ENCODE measurements around the gene MYO16.
"Not testable (repeated sequence)": the region's sequence is repeated elsewhere in the genome, so short reads cannot be mapped to it uniquely, and the experiment has no call there.

The MYO16 gene

DNA sequence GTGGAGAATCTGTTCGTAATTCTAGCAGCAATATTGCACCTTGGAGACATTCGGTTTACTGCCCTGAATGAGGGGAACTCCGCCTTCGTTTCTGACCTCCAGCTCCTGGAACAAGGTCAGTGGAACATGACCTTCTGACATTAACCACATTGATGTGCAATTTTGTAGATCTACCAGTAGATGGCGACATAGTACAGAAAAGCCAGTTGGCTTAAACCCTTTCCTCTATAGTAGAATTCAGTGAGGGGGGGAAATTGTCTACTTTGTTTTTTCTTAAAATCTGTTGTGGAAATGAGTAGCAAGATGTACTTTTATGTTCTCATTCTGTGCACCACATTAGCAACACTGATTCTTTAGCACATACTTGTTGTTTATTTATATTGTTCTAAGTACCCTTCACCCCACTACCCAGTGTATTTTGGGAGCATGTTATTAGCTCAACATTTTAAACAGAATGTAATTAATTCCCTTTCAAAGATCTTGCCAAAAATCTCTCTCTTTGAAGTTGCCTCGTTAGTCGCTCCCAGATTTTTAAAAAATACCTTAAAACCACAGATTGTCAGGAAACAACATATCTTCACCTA, 332.2 kb downstream of the MYO16 start:
- in situ Hi-C loops (cut with HindIII; ENCODE audit: low sequenced_read_pairs) = no loop called here

DNA sequence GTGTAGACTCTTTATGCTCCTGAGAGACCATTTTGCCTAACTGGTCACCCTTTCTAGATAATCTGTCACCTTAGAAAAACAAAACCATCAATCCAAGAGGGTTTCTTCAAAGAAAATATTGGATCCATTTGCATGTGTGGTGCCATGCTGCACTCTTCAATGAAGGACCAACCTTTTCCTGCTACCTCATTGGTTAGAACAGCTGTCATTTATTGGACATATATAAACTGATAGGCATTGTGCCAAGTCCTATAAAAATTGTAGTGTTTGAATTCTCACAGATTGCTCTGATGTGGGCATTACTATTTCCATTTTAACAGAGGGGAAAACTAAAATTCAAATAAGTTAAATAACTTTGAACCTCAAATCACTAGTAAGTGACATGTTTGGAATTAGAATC, 333.2 kb downstream of the MYO16 start:
- in situ Hi-C loops (cut with HindIII; ENCODE audit: low sequenced_read_pairs) = no loop called here

DNA sequence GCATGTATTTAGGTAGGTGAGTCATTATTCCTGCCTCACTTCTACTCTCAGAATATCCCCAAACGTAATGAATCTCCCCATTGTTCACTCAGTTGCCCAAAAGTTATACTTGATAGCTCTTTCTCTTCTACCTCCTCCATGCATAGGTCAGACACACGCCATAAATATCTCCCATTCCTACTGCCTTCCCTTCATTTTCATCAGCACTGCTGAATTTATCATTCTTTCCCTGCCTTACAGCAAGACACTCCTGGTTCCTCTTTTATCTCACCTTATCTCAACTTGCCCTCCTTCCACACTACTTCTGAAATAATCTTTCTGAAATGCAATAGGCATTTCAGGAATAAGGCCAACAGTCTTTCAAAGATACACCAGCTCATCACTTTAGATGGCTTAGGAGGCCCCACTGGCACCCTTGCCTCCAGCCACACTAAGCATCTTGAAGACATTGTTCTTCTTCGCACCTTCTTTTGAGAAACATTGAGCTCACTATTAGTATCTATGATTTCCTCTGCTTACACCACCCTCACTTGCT, 333.9 kb downstream of the MYO16 start:
- in situ Hi-C loops (cut with HindIII; ENCODE audit: low sequenced_read_pairs) = no loop called here

DNA sequence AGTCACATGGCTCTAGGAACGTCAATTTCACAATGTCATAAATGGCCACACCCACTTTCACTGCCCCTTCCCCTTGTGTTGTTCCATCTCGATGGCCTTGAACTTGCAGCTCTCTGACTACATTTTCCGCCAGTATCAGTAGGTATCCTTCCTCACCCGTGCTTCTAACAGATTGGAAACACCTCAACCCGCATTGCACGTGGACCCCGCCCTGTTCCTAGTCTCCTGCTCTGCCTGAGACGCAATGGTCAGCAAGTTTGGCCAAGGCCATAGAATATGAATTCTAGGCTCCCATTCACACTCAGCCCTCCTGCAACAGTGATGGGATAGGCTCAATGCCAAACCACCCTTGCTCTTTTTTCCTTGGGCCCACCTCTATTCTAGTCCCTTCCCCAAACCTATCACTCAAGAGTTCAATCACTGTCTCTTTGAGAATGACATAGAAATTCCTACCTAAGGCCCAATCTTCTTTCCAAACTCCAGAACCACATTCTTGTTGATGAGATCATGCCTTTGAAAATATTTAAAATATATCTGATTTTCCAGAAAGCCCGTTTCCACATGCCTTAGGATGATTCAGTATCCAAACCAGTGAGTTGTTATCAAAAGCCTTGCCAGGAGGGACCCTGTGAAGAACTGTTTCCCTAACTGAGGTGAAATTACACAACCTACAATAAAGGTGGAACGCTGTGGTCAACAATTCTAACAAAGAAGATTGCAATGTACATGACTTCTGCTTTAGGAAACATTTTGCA, 334.6 kb downstream of the MYO16 start:
- in situ Hi-C loops (cut with HindIII; ENCODE audit: low sequenced_read_pairs) = no loop called here

DNA sequence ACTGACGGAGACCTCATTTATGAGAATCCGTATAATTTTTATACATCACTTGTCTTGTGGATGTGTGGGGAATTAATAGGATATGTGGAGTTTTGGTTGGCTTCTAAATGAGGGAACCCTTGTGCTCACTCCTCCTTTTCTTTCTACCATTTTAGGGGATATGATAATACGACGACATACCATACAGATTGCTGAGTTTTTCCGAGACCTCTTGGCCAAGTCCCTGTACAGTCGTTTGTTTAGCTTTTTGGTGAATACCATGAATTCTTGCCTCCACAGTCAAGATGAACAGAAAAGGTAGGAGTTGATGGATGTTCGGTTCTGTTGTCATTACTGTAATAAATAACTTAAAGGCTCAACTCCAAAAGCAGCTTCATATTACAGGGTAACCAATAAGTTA, 335.2 kb downstream of the MYO16 start:
- in situ Hi-C loops (cut with HindIII; ENCODE audit: low sequenced_read_pairs) = no loop called here

DNA sequence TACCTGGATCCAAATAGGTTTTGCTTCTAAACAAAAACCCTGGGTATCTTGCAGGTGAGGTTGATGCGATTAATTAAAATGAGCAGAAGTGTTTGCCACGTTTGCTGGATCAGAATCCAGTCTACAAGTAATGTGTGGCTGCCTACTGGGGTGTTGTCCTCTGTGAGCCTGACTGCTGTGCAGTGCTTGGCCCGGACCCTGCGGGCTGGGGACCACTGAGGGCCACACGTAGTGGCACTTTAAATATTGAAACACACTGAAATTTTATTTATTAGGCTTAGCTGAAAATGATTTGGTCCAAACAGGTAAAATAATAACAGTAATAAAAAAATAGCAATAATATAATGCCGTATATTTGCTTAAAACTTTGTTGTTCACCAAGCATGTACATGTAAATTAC, 338.0 kb downstream of the MYO16 start:
- in situ Hi-C loops (cut with HindIII; ENCODE audit: low sequenced_read_pairs) = no loop called here

DNA sequence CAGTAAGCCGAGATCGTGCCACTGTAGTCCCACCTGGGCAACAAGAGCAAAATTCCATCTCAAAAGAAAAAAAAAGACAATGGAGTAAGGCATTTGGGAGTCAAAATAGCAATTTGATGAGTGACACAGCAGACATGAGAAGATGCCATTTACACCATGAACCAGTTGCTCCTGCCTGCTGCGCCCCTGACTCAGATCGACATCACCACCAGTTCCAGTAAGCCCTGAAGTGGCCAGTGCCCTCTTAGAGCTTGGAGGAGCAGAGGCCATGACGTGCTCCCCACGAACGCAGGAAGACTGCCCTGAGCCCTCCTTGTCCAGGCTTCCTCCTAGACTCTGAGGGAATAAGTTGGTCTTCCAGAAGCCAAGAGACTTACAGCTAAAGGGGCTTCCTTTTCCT, 339.2 kb downstream of the MYO16 start:
- in situ Hi-C loops (cut with HindIII; ENCODE audit: low sequenced_read_pairs) = no loop called here

DNA sequence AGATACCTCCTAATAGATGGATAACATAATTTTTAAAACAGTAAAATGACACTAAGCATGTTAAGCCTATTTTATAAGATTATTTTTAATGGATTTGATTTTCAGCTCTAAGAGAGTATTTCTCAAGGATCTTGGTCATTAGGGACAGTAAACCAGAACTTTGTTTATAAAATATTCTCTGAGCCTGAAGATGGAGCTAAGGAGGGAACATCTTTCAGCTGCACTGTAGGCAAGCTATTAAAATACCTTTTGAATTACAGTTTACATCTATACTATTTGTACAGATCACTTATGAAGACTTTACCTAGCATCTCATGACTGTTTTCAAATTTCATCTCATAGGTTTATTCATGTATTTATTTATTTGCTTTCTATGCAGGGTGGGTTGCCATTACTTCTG, 345.3 kb downstream of the MYO16 start:
- in situ Hi-C loops (cut with HindIII; ENCODE audit: low sequenced_read_pairs) = no loop called here

DNA sequence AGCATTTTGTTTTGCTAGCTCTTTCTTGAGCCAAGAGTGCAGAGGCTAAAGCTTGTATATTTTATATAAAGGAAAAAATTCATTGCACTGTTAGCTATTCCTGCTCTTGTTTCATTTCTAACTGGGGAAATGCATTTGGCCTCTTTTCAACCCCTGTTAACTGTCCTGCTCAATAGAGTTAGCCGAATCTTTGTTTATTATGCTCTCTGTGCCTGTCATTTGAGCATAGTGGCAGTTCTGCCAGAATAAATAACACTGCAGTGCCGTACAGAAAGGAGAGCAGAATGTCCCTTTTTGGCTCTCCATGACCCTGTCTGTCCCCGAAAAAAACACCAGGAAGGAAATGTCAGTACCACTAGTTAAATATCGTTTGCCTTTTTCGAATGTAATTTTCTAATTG, 350.8 kb downstream of the MYO16 start:
- in situ Hi-C loops (cut with HindIII; ENCODE audit: low sequenced_read_pairs) = no loop called here

DNA sequence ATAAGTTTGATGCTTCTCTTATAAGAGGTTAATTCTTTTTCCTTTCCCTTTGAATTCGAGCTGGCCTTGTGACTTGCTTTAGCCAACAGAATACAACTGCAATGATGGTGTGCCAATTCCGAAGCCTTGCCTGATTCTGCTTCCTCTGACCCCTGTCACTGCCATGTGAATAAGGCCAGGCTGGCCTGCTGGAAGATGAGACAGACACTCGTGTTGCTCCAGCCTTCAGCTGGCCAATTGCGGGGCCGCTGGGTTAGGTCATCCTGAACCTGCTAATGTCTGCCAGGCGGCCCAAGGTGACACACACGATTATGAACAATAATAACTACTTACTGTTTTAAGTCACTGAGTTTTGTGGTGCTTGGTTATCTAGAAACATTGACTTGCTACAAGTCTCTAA, 352.0 kb downstream of the MYO16 start:
- in situ Hi-C loops (cut with HindIII; ENCODE audit: low sequenced_read_pairs) = no loop called here

DNA sequence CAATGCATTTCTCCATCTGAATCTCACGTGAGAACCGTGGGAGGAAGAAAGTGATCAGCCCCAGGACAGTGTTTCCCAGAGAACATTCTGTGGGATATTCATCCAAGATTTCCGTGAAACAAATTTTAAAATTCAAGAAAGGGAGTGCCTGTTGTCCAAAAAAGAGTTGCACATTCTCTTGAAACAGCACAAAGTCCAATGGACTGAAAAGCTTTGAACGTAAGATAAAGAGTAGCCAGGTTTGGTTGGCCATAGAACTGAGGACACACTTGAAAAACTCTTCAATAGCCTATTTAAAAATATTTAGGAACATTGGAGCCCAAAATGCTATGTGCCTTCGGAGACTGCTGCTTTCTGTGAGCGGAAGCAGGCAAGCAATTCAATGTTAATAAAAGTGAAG, 353.9 kb downstream of the MYO16 start:
- in situ Hi-C loops (cut with HindIII; ENCODE audit: low sequenced_read_pairs) = no loop called here

DNA sequence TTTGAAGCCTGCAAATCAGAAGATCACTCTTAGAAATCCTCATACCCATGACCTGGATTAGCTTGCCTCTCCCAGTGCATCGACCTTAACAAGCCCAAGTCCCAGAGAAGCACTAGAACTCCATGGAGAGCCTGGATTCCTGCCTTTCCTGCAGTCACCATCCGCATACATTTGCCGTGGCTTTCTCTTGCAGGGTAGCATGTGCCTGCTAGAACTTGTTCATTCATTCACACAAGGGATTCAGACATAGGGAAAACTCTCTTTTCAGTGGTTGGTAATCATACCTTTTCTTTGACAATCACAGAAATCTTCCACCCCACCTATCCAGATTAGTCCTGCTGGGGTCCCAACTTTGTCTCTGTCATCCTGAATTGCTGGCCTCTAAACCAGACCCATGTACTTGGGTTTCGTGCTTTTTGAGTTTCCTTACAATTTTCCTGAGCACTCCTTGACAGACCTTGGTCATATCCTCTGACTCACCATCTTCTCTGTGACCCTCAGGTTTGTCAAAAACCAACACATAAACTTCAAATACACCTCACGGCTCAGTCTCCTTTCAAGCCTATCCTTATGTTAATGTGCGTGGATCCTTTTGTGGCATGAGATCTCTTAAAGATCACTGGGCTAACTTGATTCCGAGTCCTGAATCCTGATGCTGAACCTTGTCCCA, 355.0 kb downstream of the MYO16 start:
- in situ Hi-C loops (cut with HindIII; ENCODE audit: low sequenced_read_pairs) = no loop called here

DNA sequence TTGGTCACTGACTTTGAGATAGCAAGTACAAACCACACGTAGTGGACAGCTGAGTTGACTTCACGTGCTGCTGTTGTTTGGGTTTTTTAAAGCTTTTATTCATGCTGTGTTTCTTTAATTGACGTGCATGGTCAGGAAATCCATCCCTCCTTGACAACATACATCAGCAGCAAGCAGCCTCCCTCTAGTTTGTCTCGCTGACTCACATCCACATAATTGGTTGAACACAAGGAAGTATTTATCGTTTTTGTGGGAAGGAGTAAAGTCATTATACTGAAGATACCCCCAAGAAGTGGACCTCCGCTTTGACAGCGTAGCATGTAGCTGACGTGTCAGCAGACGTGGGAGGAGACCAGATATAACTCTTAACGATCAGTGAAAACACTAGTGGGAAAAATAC, 355.8 kb downstream of the MYO16 start:
- in situ Hi-C loops (cut with HindIII; ENCODE audit: low sequenced_read_pairs) = no loop called here

DNA sequence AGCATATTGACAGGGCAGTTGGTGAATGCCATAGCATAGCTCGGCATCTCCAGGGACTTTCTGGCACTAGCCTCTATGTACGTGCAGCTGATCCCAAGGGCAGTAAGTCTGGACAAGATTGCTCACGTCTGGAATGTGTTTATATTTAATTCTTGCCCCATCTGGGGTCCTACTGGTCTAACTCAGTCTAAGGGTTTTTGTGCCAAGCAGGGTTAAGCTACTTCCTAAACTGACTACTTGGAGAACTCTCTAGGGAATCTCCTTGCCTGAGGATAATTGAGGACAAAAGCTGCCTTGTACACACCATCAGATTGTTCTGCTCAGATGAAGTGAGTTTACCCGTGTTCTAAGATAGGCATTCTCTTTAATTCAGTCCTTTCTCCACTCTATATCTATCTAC, 358.1 kb downstream of the MYO16 start:
- in situ Hi-C loops (cut with HindIII; ENCODE audit: low sequenced_read_pairs) = no loop called here

DNA sequence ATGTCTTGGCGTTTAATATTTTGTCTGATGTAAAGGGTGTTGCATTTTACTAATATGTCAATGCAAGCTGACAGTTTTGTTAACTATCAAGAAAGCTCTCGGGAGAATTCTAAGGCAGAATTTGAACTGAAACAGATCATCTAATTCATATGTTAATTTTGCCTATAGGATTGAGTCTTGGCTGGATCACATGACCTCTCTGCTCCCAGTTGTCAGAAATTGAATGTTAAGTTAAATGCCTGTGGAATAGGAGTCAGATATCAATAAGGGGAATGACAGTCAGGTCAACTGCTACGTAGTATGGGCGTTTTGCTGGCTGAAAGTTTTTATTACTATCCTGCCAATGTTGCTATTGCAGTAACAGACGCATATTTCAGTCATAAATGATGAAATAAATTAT, 358.5 kb downstream of the MYO16 start:
- in situ Hi-C loops (cut with HindIII; ENCODE audit: low sequenced_read_pairs) = no loop called here

DNA sequence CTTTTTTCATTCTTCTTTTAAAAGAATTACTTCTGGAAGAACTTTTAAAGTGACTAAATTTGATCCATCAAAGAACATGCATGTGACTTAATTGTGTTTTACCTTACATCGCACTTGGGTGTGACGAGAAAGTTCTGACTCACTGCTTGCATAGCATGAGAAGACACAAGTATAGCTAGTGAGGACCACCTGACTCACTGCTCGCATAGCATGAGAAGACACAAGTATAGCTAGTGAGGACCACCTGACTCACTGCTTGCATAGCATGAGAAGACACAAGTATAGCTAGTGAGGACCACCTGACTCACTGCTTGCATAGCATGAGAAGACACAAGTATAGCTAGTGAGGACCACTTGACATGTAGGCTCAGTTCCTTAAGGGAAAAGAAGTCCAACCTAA, 362.0 kb downstream of the MYO16 start:
- in situ Hi-C loops (cut with HindIII; ENCODE audit: low sequenced_read_pairs) = not testable (repeated sequence)

DNA sequence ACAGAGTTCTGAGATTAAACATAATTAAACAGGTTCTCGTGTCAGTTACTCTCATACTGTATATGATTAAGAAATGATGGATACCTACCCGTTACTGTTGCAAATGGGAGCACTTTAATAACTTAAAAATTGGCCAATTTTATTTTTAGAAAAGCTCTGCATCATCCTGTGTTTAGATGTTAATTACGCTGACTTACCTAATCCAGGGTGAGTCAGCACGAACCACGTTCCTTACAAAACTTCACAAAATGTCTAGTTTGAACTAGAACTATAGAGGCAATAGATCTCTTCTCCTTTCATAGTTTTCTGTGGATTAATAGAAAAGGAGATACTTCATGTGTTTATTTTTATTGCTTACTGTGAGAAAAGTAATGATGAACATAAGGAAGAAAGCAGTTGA, 363.9 kb downstream of the MYO16 start:
- in situ Hi-C loops (cut with HindIII; ENCODE audit: low sequenced_read_pairs) = no loop called here

DNA sequence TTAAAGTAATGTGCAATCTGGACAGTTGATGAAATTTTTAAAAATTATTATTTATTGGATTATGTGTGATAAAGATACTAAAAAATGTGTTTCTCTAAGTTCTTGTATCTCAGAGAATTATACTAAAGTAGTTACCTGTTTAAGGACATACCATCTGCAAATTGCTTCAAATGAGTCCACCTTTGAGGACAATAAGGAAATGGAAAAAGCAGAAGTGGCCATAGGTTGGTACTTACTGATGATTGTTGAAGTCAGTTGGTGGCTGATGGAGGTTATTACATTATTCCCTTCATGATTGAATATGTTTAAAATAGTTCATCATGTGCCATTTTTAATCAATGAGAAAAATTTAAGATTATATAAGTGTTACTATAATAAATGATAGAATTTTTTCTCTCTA, 367.0 kb downstream of the MYO16 start:
- in situ Hi-C loops (cut with HindIII; ENCODE audit: low sequenced_read_pairs) = no loop called here

DNA sequence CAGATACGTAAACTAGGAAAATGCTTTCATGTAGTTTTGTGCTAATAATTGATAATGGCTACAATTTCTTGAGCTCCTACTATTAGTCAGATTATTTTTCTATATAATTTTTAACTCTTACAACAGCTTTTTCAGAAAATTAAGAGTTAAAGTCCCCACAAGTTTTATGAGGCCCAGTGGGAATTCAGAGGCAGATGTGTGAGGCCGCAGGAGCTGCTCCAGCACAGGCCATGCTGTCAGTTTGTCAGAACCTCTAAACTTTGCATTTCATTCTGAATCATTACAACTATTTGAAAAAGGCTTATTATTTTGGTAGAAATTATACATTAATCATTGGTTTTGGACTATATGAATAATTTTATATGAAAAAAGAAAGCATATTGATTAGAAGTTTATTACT, 370.8 kb downstream of the MYO16 start:
- in situ Hi-C loops (cut with HindIII; ENCODE audit: low sequenced_read_pairs) = no loop called here

DNA sequence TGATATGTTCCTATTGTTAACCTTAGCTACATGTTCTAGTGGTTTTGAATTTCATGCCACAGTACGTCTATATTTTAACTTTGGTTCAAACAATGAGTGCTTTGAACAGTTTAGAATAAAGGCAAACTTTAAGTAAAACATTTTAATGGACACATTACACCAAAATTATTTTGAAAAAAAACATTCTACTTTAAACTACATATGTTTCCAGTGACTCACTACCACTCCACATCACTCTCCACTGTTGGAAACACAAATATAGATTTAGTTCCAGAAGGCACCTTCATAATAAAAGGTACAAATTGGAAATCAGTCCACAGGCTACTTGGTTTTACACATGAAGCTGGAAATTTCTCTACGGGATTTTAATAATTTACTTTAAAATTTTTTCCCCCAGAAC, 373.5 kb downstream of the MYO16 start:
- in situ Hi-C loops (cut with HindIII; ENCODE audit: low sequenced_read_pairs) = no loop called here

DNA sequence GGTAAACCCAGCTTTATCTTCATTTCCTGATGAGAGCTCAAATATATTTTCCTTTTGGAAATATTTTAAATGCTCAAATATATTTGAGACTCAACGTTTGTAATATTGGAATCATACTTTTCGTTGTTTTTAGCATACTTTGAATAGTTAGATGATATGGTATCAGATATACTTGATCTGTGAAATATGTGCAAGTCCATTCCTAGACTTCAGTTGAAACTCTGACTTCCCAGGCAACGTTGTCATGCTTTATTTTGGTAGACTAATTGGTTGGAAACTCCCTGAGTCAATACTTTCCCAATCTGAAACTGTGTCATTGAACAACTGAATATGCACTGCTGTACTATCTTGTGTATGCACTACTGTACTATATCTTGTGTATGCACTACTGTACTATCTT, 378.5 kb downstream of the MYO16 start:
- in situ Hi-C loops (cut with HindIII; ENCODE audit: low sequenced_read_pairs) = no loop called here

DNA sequence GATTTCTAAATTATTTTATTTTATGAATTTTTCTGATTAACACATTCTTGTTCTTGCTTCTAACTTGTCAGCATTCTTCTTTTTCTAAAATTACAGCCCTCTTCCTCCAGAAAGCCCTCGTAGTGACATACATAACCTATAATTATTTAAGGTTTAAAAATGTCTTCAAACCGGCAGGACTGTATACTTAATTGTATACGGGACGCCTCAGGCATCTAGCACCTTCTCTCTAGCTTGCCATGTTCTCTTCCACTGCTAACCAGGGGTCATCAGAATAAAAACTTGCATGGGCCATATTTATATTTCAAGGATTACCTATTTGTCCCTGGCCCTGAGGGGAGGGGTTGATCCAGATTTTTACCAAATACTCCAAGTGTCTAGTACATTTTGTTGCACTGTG, 380.3 kb downstream of the MYO16 start:
- in situ Hi-C loops (cut with HindIII; ENCODE audit: low sequenced_read_pairs) = no loop called here
